HepG2 (cell line): ENCODE results near the gene TMEM258. TPM values are rescaled to one million over a fixed set of nuclear protein-coding genes. Genes with fewer than 3 reads are reported as not detected.

ENCODE experiments used
- CREB1 ChIP-seq, 2 experiments: fragments of 450-650 bp in 1 of 2; IDR thresholded peaks; 2 replicates each; pipeline ENCODE4 v1.6.1; 2016 to 2017; ENCODE audit warnings: control low read depth in 1 of 2, mild to moderate bottlenecking in 1 of 2, missing compliant biosample characterization in 1 of 2, missing genetic modification characterization in 1 of 2
- ELF3 ChIP-seq: IDR thresholded peaks from 2 replicates; pipeline ENCODE4 v1.6.1; 2016; ENCODE audit warnings: missing genetic modification reagents, missing compliant biosample characterization
- EZH2 ChIP-seq: conservative IDR thresholded peaks from 2 replicates; pipeline ENCODE4 v1.6.1; 2012; ENCODE audit warnings: mild to moderate bottlenecking, low read depth, low read length, moderate library complexity
- FUBP1 ChIP-seq: sonication (generic); formaldehyde crosslinking; IDR thresholded peaks from 2 replicates; pipeline ENCODE4 v1.5.1; 2020; ENCODE audit warnings: missing genetic modification reagents, mild to moderate bottlenecking, borderline replicate concordance
- GABPA ChIP-seq, 2 experiments: IDR thresholded peaks; 2 replicates each; pipeline ENCODE4 v1.6.1; 2011 to 2016; ENCODE audit warnings: low read depth in 2 of 2, low read length in 1 of 2, missing biosample characterization in 1 of 2, missing genetic modification characterization in 1 of 2
- GATAD2A ChIP-seq: IDR thresholded peaks from 2 replicates; pipeline ENCODE4 v1.6.1; 2016
- HDAC6 ChIP-seq: fragments of 200-600 bp; sonication (generic); IDR thresholded peaks from 2 replicates; pipeline ENCODE4 v1.7.0; 2017; ENCODE audit warnings: mild to moderate bottlenecking, antibody characterized with exemption, low read length, low read depth
- IRF2 ChIP-seq: IDR thresholded peaks from 2 replicates; pipeline ENCODE4 v1.6.1; 2018; ENCODE audit warnings: missing genetic modification reagents, missing compliant biosample characterization
- JUN ChIP-seq: sonication (generic); formaldehyde crosslinking; IDR thresholded peaks from 2 replicates; pipeline ENCODE4 v1.4.0; 2020; ENCODE audit warnings: mild to moderate bottlenecking, missing genetic modification reagents
- KDM2A ChIP-seq: sonication (generic); formaldehyde crosslinking; IDR thresholded peaks from 2 replicates; pipeline ENCODE4 v1.4.0; 2020; ENCODE audit warnings: low read depth, missing genetic modification reagents, borderline replicate concordance
- KLF9 ChIP-seq: IDR thresholded peaks from 2 replicates; pipeline ENCODE4 v1.6.1; 2016; ENCODE audit warnings: low read depth
- NCOA2 ChIP-seq: sonication (generic); formaldehyde crosslinking; IDR thresholded peaks from 2 replicates; pipeline ENCODE4 v1.8.0; 2022; ENCODE audit warnings: inconsistent platforms
- NFIC ChIP-seq: IDR thresholded peaks from 2 replicates; pipeline ENCODE4 v1.6.1; 2012; ENCODE audit warnings: mild to moderate bottlenecking, low read length, inconsistent platforms
- TSC22D2 ChIP-seq: sonication (generic); formaldehyde crosslinking; IDR thresholded peaks from 2 replicates; pipeline ENCODE4 v1.5.1; 2020; ENCODE audit warnings: missing genetic modification reagents, mild to moderate bottlenecking, borderline replicate concordance
- ZBTB3 ChIP-seq: sonication (generic); formaldehyde crosslinking; IDR thresholded peaks from 2 replicates; pipeline ENCODE4 v1.4.0; 2020; ENCODE audit warnings: low read depth, mild to moderate bottlenecking, moderate library complexity, missing genetic modification reagents, borderline replicate concordance
- ZBTB7A ChIP-seq: sonication (generic); formaldehyde crosslinking; IDR thresholded peaks from 2 replicates; pipeline ENCODE4 v1.8.0; 2022; ENCODE audit warnings: mild to moderate bottlenecking, missing genetic modification reagents
- ZNF17 ChIP-seq: sonication (generic); formaldehyde crosslinking; IDR thresholded peaks from 2 replicates; pipeline ENCODE4 v1.5.0; 2020; ENCODE audit warnings: mild to moderate bottlenecking, missing genetic modification reagents
- ZNF224 ChIP-seq: sonication (generic); formaldehyde crosslinking; IDR thresholded peaks from 2 replicates; pipeline ENCODE4 v1.5.0; 2020; ENCODE audit warnings: mild to moderate bottlenecking, missing genetic modification reagents
- ZNF414 ChIP-seq: sonication (generic); formaldehyde crosslinking; IDR thresholded peaks from 2 replicates; pipeline ENCODE4 v1.5.0; 2020; ENCODE audit warnings: missing genetic modification reagents
- ZNF430 ChIP-seq: sonication (generic); formaldehyde crosslinking; IDR thresholded peaks from 2 replicates; pipeline ENCODE4 v1.9.0; 2021; ENCODE audit warnings: mild to moderate bottlenecking, missing genetic modification reagents
- ZNF552 ChIP-seq: sonication (generic); formaldehyde crosslinking; IDR thresholded peaks from 2 replicates; pipeline ENCODE4 v1.9.0; 2022; ENCODE audit warnings: missing genetic modification reagents, mild to moderate bottlenecking, borderline replicate concordance
- ZNF567 ChIP-seq: sonication (generic); formaldehyde crosslinking; IDR thresholded peaks from 2 replicates; pipeline ENCODE4 v1.8.1; 2023; ENCODE audit warnings: mild to moderate bottlenecking, missing genetic modification reagents, borderline replicate concordance
- ZNF598 ChIP-seq: sonication (generic); formaldehyde crosslinking; IDR thresholded peaks from 2 replicates; pipeline ENCODE4 v1.5.1; 2020; ENCODE audit warnings: mild to moderate bottlenecking, missing genetic modification reagents, borderline replicate concordance
- ZNF720 ChIP-seq: sonication (generic); formaldehyde crosslinking; IDR thresholded peaks from 2 replicates; pipeline ENCODE4 v1.4.0; 2020; ENCODE audit warnings: missing genetic modification reagents
- ZNF782 ChIP-seq: sonication (generic); formaldehyde crosslinking; IDR thresholded peaks from 2 replicates; pipeline ENCODE4 v1.4.0; 2020; ENCODE audit warnings: missing genetic modification reagents, mild to moderate bottlenecking, borderline replicate concordance
- ZSCAN29 ChIP-seq: sonication (generic); formaldehyde crosslinking; conservative IDR thresholded peaks from 2 replicates; pipeline ENCODE4 v1.4.0; 2020; ENCODE audit warnings: mild to moderate bottlenecking, missing genetic modification reagents
- polyA plus RNA-seq, 8 experiments: library from polyadenylated mRNA; depleted of rRNA in 3 of 8; stranded (reverse) in 7 of 8; unstranded in 1 of 8; fragments of >200 nt; fragmentation: Illumina TruSeq in 4 of 8; extraction: Trizol in 4 of 8; gene quantifications; 2 replicates each; pipeline versions ENCODE4 v1.2.1 to v1.2.3, GENCODE V29; 2011 to 2016; ENCODE audit warnings: low read depth in 4 of 8, missing spikeins in 1 of 8, mixed read lengths in 1 of 8; ENCODE audit not compliant: insufficient read depth in 1 of 8
- total RNA-seq, 5 experiments: library from RNA; depleted of rRNA; stranded (reverse); fragments of >200 nt; fragmentation: Illumina TruSeq; extraction: Trizol; gene quantifications; 2 replicates each; pipeline ENCODE4 v1.2.3, GENCODE V29; 2016; ENCODE audit warnings: low read depth in 1 of 5
- TF ChIP-seq, protein P1 (sequence below): sonication (generic); formaldehyde crosslinking; IDR thresholded peaks from 2 replicates; pipeline ENCODE4 v1.8.0; 2022; ENCODE audit warnings: missing genetic modification reagents, mild to moderate bottlenecking, inconsistent platforms, borderline replicate concordance

The TMEM258 gene
- total and polyA plus RNA-seq, 2 of the 13 experiments (the other 11 are each of a cell fraction or from before 2014, with no cell fraction given): 175 to 424 TPM

DNA sequence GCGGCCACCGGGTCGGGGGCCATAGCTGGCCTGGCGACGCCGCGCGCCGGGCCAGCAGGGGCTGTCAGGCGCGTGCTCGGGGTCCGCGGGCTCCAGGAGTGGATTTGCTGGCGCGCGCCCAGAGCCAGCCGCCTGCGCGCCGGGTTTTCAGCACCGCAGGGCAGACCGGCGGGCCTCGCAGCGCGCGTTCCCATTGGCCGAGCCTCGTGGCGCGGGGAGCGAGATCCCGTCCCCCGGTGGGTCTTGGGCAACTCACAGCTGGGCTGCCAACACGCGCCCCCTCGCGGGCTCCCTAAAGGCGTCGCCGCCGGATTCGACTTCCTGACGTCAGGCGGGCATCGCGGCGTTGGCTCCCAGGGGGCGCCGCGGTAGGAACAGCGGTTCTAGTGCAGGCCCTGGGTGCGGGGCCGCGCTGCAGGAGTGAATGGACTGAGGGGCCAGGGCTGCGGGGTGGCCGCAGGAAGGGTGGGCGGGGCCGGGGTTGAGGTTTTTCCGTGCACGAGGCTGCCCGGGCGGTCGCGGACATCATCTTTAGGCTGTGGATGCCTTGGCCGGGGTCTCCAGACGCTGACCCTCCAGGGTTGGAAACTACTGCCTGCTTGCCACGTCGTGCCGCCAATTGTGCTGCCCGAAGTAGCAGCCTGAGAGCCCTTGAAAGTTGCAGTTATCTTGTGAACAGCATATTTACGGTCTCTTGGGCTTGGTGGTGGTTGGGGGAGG, 24.5 kb upstream of the TMEM258 start, which contains the start of gene FADS1 (continued):
- TF ChIP-seq ZNF552 (CRISPR knock-in tag) (peak; percentile 53; the same call in 1 of the 2 replicates), ZNF414 (CRISPR knock-in tag) (peak; percentile 69; the same call in 1 of the 2 replicates), ZBTB7A (CRISPR knock-in tag) (peak; percentile 68; the same call in 1 of the 2 replicates), FUBP1 (CRISPR knock-in tag) (no peak), CREB1 (IDR thresholded peaks at IDR 0.05) (peak; percentile 89), CREB1 (CRISPR knock-in tag; IDR thresholded peaks at IDR 0.05) (peak; percentile 83), ZSCAN29 (peak; percentile 93), GABPA (IDR thresholded peaks at IDR 0.05; ENCODE audit: low read depth, low read length) (no peak), GABPA (CRISPR knock-in tag; IDR thresholded peaks at IDR 0.05; ENCODE audit: low read depth) (0 out of 2 replicates have a peak, but pooled peaks have one; percentile 38), ZNF598 (CRISPR knock-in tag) (peak; percentile 59; the same call in 1 of the 2 replicates), ZNF567 (CRISPR knock-in tag) (no peak; the same call in 1 of the 2 replicates), ELF3 (CRISPR knock-in tag) (peak; percentile 75), JUN (peak; percentile 72; the same call in 1 of the 2 replicates), ZNF224 (no peak), TSC22D2 (CRISPR knock-in tag) (no peak), EZH2 (no peak), ZNF720 (CRISPR knock-in tag) (no peak), HDAC6 (no peak), KDM2A (CRISPR knock-in tag) (peak; percentile 95), ZNF782 (CRISPR knock-in tag) (peak; percentile 89; the same call in 1 of the 2 replicates), KLF9 (CRISPR knock-in tag) (no peak), NFIC (no peak), NCOA2 (CRISPR knock-in tag) (peak; percentile 66; the same call in 1 of the 2 replicates), ZNF17 (CRISPR knock-in tag) (peak; percentile 29; the same call in 1 of the 2 replicates), IRF2 (CRISPR knock-in tag) (peak; percentile 86), ZBTB3 (CRISPR knock-in tag) (no peak), ZNF430 (CRISPR knock-in tag) (peak; percentile 94), GATAD2A (CRISPR knock-in tag) (peak; percentile 87)
- TF ChIP-seq, protein P1, sequence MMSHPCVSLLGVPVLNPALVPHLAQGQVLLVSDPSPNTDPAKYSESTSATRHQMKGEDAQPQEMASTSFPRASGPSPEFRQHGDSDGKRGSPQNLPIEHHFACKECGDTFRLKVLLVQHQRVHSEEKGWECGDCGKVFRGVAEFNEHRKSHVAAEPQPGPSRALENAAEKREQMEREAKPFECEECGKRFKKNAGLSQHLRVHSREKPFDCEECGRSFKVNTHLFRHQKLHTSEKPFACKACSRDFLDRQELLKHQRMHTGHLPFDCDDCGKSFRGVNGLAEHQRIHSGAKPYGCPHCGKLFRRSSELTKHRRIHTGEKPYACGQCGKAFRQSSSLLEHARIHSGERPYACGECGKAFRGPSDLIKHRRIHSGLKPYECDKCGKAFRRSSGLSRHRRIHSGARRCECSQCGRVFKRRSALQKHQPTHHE (CRISPR knock-in tag): peak; percentile 94; the same call in 1 of the 2 replicates
